SK-N-SH treated with all-trans-retinoic acid at 6 μM for 48 hours (cell line): Measurements from ENCODE around the gene FYN.

Source experiments
- ATAC-seq: fragments of 200-7000 bp; cut with Tn5 transposase; 3 replicates; pipeline ENCODE4 v1.9.1; 2020; ENCODE audit warnings: mild to moderate bottlenecking, moderate library complexity
- ARNTL ChIP-seq: fragments of 450-650 bp; formaldehyde crosslinking; IDR thresholded peaks from 2 replicates; pipeline ENCODE4 v1.5.0; 2020; ENCODE audit warnings: low read depth, mild to moderate bottlenecking, moderate library complexity, borderline replicate concordance
- BACH2 ChIP-seq: fragments of 250-450 bp; sonication (Bioruptor Pico); IDR thresholded peaks from 2 replicates; pipeline ENCODE4 v1.9.0; 2021; ENCODE audit warnings: mild to moderate bottlenecking, borderline replicate concordance
- CREB5 ChIP-seq: fragments of 250-450 bp; sonication (Bioruptor Pico); IDR thresholded peaks from 2 replicates; pipeline ENCODE4 v1.5.1; 2020; ENCODE audit warnings: low read depth, mild to moderate bottlenecking, moderate library complexity
- CSDC2 ChIP-seq: fragments of 250-450 bp; sonication (Bioruptor Pico); IDR thresholded peaks from 2 replicates; pipeline ENCODE4 v1.5.0; 2020; ENCODE audit warnings: mild to moderate bottlenecking, moderate library complexity
- GLIS3 ChIP-seq: fragments of 250-450 bp; sonication (Bioruptor Pico); IDR thresholded peaks from 2 replicates; pipeline ENCODE4 v1.5.0; 2020; ENCODE audit warnings: mild to moderate bottlenecking, moderate library complexity
- ISL1 ChIP-seq: fragments of 250-450 bp; sonication (Bioruptor Pico); IDR thresholded peaks from 2 replicates; pipeline ENCODE4 v2.1.2; 2022; ENCODE audit warnings: mild to moderate bottlenecking, moderate library complexity
- OSR1 ChIP-seq: fragments of 250-450 bp; sonication (Bioruptor Pico); IDR thresholded peaks from 2 replicates; pipeline ENCODE4 v1.8.0; 2022; ENCODE audit warnings: moderate library complexity, mild to moderate bottlenecking, inconsistent platforms
- PATZ1 ChIP-seq: fragments of 250-450 bp; sonication (Bioruptor Pico); IDR thresholded peaks from 2 replicates; pipeline ENCODE4 v1.8.0; 2020; ENCODE audit warnings: mild to moderate bottlenecking, moderate library complexity, borderline replicate concordance
- POU6F1 ChIP-seq: fragments of 250-450 bp; sonication (Bioruptor Pico); IDR thresholded peaks from 2 replicates; pipeline ENCODE4 v1.8.0; 2021; ENCODE audit warnings: low read depth, mild to moderate bottlenecking, moderate library complexity, borderline replicate concordance
- PPARA ChIP-seq: fragments of 250-450 bp; sonication (Bioruptor Pico); IDR thresholded peaks from 2 replicates; pipeline ENCODE4 v1.5.0; 2020; ENCODE audit warnings: mild to moderate bottlenecking, borderline replicate concordance
- RARB ChIP-seq: fragments of 250-450 bp; sonication (Bioruptor Pico); IDR thresholded peaks from 2 replicates; pipeline ENCODE4 v1.8.0; 2021; ENCODE audit warnings: mild to moderate bottlenecking, moderate library complexity
- SNAI2 ChIP-seq: fragments of 250-450 bp; sonication (Bioruptor Pico); IDR thresholded peaks from 2 replicates; pipeline ENCODE4 v1.5.0; 2020; ENCODE audit warnings: mild to moderate bottlenecking, moderate library complexity
- TCF4 ChIP-seq: fragments of 250-450 bp; sonication (Bioruptor Pico); IDR thresholded peaks from 2 replicates; pipeline ENCODE4 v1.8.0; 2021; ENCODE audit warnings: mild to moderate bottlenecking, moderate library complexity, borderline replicate concordance
- TOX ChIP-seq: fragments of 250-450 bp; sonication (Bioruptor Pico); IDR thresholded peaks from 2 replicates; pipeline ENCODE4 v1.8.0; 2021; ENCODE audit warnings: mild to moderate bottlenecking, moderate library complexity, borderline replicate concordance
- TSHZ2 ChIP-seq: fragments of 250-450 bp; sonication (Bioruptor Pico); IDR thresholded peaks from 2 replicates; pipeline ENCODE4 v1.5.0; 2020; ENCODE audit warnings: mild to moderate bottlenecking, moderate library complexity
- ZC3H10 ChIP-seq: fragments of 250-450 bp; sonication (Bioruptor Pico); IDR thresholded peaks from 2 replicates; pipeline ENCODE4 v1.5.1; 2021; ENCODE audit warnings: mild to moderate bottlenecking, moderate library complexity
- ZFP30 ChIP-seq: fragments of 450-650 bp; formaldehyde crosslinking; IDR thresholded peaks from 2 replicates; pipeline ENCODE4 v1.5.0; 2022; ENCODE audit warnings: mild to moderate bottlenecking, moderate library complexity
- ZNF565 ChIP-seq: fragments of 450-650 bp; formaldehyde crosslinking; conservative IDR thresholded peaks from 2 replicates; pipeline ENCODE4 v1.5.0; 2020; ENCODE audit warnings: low read depth, mild to moderate bottlenecking, moderate library complexity
- ZNF70 ChIP-seq: fragments of 450-650 bp; formaldehyde crosslinking; IDR thresholded peaks from 2 replicates; pipeline ENCODE4 v1.5.0; 2020; ENCODE audit warnings: mild to moderate bottlenecking, moderate library complexity
- ZNF8 ChIP-seq: fragments of 450-650 bp; formaldehyde crosslinking; IDR thresholded peaks from 2 replicates; pipeline ENCODE4 v1.5.0; 2020; ENCODE audit warnings: mild to moderate bottlenecking, moderate library complexity

FYN gene

GRCh38 chr6:111745186-111745585 is 128.1 kb downstream of the FYN start:
- no peak for ATAC-seq
- TF ChIP-seq ZC3H10 (CRISPR knock-in tag) (no peak), ISL1 (CRISPR knock-in tag) (no peak), ZNF70 (CRISPR knock-in tag) (no peak), GLIS3 (CRISPR knock-in tag) (no peak), CREB5 (CRISPR knock-in tag) (no peak), TOX (CRISPR knock-in tag) (no peak)

- ATAC-seq = no peak
- TF ChIP-seq PPARA (CRISPR knock-in tag) = no peak
- TF ChIP-seq RARB (CRISPR knock-in tag) = no peak
- TF ChIP-seq ISL1 (CRISPR knock-in tag) = no peak
- no peak for TF ChIP-seq ZNF8 (CRISPR knock-in tag)
- TF ChIP-seq POU6F1 (CRISPR knock-in tag) = no peak
- TF ChIP-seq GLIS3 (CRISPR knock-in tag) = no peak
Observed at GRCh38 chr6:111743862-111744692, 129.2 kb downstream of the FYN start.

- TF ChIP-seq SNAI2 (no peak), OSR1 (CRISPR knock-in tag) (no peak), ZNF565 (no peak), RARB (CRISPR knock-in tag) (no peak), ZNF70 (CRISPR knock-in tag) (no peak)
- ATAC-seq = no peak
Observed at GRCh38 chr6:111743360-111743759, 129.9 kb downstream of the FYN start.

GRCh38 chr6:111741177-111741952 is 131.9 kb downstream of the FYN start:
- no peak for ATAC-seq
- TF ChIP-seq CREB5 (CRISPR knock-in tag) (no peak), GLIS3 (CRISPR knock-in tag) (no peak), ZNF8 (CRISPR knock-in tag) (no peak), ZFP30 (CRISPR knock-in tag) (no peak), ZNF565 (no peak), POU6F1 (CRISPR knock-in tag) (no peak), TCF4 (no peak), CSDC2 (CRISPR knock-in tag) (no peak), ZNF70 (CRISPR knock-in tag) (no peak), ARNTL (CRISPR knock-in tag) (no peak), PATZ1 (no peak), BACH2 (no peak), TSHZ2 (CRISPR knock-in tag) (no peak), OSR1 (CRISPR knock-in tag) (no peak), ISL1 (CRISPR knock-in tag) (no peak), TOX (CRISPR knock-in tag) (no peak)
